Thyroid gland (tissue), 4 donors: ENCODE measurements around the gene NR1I2.

Experiments used
- POLR2A ChIP-seq, 2 donors: fragments of 450-650 bp; IDR thresholded peaks; one replicate each; pipeline ENCODE4 v1.6.1; 2017; ENCODE audit warnings: antibody characterized with exemption in 2 of 2, mild to moderate bottlenecking in 2 of 2, moderate library complexity in 1 of 2
- TF ChIP-seq, protein P1 (sequence below), 6 experiments: fragments of 200-600 bp in 3 of 6; fragments of 450-650 bp in 3 of 6; sonication (generic) in 3 of 6; IDR thresholded peaks; one replicate each; pipeline ENCODE4 v1.5.1; 2016 to 2019; ENCODE audit warnings: antibody characterized with exemption in 6 of 6, mild to moderate bottlenecking in 2 of 6, inconsistent platforms in 1 of 6, moderate library complexity in 1 of 6

DNA sequence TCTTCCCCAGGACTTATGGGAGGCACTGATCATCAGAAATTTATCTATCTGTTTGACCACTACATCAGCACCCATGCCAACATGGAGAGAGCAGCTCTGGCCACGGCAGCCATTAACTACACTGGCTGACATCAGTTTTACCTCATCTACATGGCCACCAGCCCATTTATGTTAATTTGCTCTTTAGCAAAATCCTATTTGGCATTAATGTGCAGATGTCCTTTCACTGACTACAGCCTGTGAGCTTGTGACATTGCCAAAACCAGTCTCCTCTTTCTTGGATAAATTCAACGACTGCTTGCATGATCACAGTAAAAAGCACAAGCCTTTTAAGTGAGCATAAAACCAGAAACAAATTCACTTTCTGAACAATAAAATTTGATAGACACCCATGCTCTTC, 47.5 kb downstream of the NR1I2 start:
- TF ChIP-seq, protein P1, sequence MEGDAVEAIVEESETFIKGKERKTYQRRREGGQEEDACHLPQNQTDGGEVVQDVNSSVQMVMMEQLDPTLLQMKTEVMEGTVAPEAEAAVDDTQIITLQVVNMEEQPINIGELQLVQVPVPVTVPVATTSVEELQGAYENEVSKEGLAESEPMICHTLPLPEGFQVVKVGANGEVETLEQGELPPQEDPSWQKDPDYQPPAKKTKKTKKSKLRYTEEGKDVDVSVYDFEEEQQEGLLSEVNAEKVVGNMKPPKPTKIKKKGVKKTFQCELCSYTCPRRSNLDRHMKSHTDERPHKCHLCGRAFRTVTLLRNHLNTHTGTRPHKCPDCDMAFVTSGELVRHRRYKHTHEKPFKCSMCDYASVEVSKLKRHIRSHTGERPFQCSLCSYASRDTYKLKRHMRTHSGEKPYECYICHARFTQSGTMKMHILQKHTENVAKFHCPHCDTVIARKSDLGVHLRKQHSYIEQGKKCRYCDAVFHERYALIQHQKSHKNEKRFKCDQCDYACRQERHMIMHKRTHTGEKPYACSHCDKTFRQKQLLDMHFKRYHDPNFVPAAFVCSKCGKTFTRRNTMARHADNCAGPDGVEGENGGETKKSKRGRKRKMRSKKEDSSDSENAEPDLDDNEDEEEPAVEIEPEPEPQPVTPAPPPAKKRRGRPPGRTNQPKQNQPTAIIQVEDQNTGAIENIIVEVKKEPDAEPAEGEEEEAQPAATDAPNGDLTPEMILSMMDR (IDR thresholded peaks at IDR 0.05) = no peak
- TF ChIP-seq POLR2A (IDR thresholded peaks at IDR 0.05) = no peak
